AG09309 (cell line): Measurements from ENCODE around the gene ADGRD2.

Source experiments
- DNase-seq: peaks from one replicate; pipeline ENCODE4 v3.0.0-alpha.2; 2010; ENCODE audit warnings: low read depth
- H3K4me3 ChIP-seq: 2 replicates; pipeline ENCODE4 v1.5.1; 2011; ENCODE audit warnings: mild to moderate bottlenecking, low read depth, low read length, moderate library complexity; ENCODE audit not compliant: control insufficient read depth
- TF ChIP-seq, protein P1 (sequence below): IDR thresholded peaks from 2 replicates; pipeline ENCODE4 v1.5.1; 2011; ENCODE audit warnings: mild to moderate bottlenecking, low read depth, low read length, inconsistent platforms; ENCODE audit not compliant: insufficient read depth, control insufficient read depth; ENCODE audit errors: missing control alignments

Gene ADGRD2

DNA sequence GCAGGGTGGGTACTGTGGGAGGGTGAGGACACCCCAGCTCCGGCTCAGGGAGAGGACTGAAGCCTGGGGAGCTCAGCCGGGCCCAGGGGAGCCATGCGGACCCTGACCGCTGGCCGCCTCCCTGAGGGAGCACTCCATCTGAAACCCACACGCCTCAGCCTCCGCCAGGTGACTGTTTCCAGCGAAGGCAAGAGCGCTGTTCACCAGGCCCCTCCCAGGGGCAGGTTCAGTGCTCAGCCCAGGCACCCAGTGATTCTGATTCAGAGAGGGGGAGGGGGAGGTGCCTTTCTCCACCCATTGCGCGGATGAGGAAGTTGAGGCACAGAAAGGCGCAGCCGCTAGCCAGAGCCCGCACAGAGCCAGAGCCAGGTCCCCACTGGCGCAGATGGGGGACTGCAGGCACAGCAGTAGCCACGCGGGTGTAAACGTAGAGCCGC, 27.0 kb downstream of the ADGRD2 start:
- H3K4me3 ChIP-seq, result no peak overlapping the region
- no peak for DNase-seq
- TF ChIP-seq, protein P1, sequence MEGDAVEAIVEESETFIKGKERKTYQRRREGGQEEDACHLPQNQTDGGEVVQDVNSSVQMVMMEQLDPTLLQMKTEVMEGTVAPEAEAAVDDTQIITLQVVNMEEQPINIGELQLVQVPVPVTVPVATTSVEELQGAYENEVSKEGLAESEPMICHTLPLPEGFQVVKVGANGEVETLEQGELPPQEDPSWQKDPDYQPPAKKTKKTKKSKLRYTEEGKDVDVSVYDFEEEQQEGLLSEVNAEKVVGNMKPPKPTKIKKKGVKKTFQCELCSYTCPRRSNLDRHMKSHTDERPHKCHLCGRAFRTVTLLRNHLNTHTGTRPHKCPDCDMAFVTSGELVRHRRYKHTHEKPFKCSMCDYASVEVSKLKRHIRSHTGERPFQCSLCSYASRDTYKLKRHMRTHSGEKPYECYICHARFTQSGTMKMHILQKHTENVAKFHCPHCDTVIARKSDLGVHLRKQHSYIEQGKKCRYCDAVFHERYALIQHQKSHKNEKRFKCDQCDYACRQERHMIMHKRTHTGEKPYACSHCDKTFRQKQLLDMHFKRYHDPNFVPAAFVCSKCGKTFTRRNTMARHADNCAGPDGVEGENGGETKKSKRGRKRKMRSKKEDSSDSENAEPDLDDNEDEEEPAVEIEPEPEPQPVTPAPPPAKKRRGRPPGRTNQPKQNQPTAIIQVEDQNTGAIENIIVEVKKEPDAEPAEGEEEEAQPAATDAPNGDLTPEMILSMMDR, result no peak

DNA sequence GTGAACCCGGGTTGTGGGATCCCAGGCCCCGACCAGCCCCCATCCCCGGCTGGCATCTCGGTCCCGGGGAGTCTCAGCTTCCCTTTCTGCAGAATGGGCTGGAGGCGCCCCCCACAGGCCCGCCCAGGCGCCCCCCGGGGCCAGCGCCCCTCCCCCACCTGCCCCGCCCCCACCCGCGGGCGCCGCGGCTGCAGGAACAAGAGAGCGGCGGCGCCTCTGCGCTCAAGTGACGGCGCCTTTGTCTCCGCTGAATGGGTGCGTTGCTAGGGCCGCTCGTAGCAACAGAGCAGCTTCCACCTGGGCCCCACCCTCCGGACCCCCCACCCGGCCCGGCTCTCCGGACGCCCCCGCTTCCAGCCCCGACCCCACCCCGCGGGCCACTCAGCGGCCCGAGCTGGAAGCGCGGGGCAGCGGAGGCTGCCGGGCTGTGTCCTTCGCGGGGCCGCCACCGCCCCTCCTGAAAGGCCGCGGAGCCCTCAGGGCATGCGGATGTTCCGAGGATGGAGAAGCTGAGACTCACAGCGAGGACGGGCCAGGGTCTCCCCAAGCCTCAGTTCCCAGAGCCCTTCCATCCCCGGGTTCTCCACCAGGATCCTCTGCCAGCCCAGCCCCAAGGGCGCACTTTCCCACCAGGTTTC, 27.5 kb downstream of the ADGRD2 start:
- TF ChIP-seq, protein P1, result no peak
- no peak overlapping the region for H3K4me3 ChIP-seq
- DNase-seq, result no peak

DNA sequence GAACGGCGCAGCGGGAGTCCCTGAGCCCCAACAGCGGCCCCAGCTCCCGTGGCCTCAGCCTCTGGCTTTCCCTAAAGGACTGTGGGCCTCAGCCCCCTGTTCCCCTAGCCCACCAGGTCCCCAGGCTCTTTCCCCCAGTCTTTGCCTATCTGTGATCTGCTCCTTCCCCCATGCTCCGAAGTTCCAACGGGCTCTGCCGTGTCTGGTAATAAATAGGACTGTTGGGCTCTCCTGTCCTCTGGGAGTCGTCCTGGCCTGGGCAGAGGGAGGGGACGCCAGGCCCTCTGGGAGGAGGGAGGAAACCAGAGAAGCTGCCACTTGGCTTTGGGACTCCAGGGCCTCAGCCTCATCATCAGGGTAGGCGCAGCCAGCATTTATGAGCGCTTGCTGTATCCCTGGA, 28.1 kb downstream of the ADGRD2 start:
- DNase-seq, result no peak
- H3K4me3 ChIP-seq, result no peak overlapping the region
- TF ChIP-seq, protein P1, result no peak

DNA sequence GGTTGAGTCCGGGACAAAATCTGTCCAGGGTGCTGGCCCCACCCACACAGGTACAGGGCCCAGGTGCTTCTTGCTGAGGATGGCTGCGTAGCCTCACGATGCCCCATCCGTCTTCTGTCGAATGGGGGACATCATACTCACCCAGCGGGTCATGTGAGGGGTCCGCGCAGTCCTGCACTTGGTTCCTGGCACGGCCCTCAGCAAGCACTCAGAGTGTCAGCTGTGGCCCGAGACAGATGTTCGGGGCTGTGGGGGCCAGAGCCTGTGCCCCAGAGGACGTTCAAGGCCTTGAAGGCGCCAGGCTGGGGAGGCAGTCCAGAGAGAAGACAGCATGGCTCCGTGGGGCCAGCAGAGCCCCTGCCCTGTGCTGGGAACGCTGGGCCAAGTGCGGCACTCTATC, 29.1 kb downstream of the ADGRD2 start:
- TF ChIP-seq, protein P1, result no peak
- DNase-seq, result no peak
- no peak overlapping the region for H3K4me3 ChIP-seq

DNA sequence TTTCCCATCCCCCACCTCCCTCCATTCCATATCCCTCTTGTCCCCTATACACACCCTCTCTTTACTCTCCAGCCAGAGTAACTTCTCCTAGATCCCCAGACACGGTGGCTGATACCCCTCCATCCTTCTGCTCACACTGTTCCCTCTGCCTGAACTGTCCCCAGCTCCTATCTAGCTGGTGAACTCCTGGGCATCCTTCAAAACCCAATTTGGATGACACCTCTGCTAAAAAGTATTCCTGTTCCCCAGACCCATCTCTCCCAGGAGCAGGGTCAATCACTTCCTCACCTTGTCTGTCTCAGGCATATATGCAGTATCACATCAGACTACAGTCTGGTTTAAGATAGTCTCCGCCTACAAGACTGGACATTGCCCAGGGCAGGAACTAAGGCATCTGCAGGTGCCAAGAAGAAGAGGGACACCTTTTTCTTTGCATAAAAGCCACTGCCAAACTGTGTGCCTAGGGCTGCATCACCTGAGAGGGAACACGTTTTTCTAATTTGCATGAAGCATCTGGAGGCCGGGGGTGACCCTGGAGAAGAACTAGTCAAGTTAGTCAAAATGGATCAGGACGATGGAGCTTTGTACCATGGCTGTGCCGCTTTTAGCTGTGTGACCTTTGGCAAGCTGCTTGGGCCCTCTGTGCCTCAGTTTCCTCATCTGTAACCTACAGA, 29.8 kb downstream of the ADGRD2 start:
- TF ChIP-seq, protein P1, result no peak
- DNase-seq, result no peak
- no peak overlapping the region for H3K4me3 ChIP-seq

DNA sequence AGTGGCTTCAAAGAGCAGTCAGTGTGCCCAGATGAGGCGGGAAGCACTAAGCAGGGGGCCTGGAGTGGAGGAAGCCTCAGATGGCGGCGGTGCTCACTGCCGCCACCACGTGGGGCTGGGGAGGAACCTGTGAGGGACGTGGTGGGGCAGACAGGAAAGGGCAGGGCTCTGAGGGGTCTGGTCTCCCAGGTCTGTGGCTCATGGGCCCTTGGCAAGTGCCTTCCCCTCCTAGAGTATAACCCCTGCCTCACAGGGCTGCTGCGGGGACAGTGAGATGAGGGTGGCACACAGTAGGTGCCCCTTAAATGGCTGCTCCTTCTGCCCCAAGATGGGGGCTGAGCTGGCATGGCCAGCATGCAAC, 30.4 kb downstream of the ADGRD2 start:
- TF ChIP-seq, protein P1, result peak; percentile 50
- H3K4me3 ChIP-seq, result no peak overlapping the region
- DNase-seq, result no peak
